HepG2 (cell line): Measurements from ENCODE around the gene PPP1R9B. TPM values are rescaled to one million over a fixed set of nuclear protein-coding genes. Genes with fewer than 3 reads are reported as not detected.

Experiments
- BCL3 ChIP-seq: sonication (generic); formaldehyde crosslinking; IDR thresholded peaks from 2 replicates; pipeline ENCODE4 v1.5.1; 2020; ENCODE audit warnings: mild to moderate bottlenecking, missing genetic modification reagents, moderate library complexity
- FOXA1 ChIP-seq, 2 experiments: fragments of 450-650 bp in 1 of 2; sonication (generic) in 1 of 2; formaldehyde crosslinking in 1 of 2; IDR thresholded peaks; 2 replicates each; pipeline versions ENCODE4 v1.4.0 to v1.6.1; 2016 to 2020; ENCODE audit warnings: missing genetic modification reagents in 1 of 2
- HOXA3 ChIP-seq: sonication (generic); formaldehyde crosslinking; IDR thresholded peaks from 2 replicates; pipeline ENCODE4 v1.5.0; 2020; ENCODE audit warnings: missing genetic modification reagents
- JARID2 ChIP-seq: sonication (generic); formaldehyde crosslinking; IDR thresholded peaks from 2 replicates; pipeline ENCODE4 v1.8.1; 2023; ENCODE audit warnings: missing genetic modification reagents, inconsistent platforms; ENCODE audit not compliant: insufficient replicate concordance
- MEIS1 ChIP-seq: sonication (generic); formaldehyde crosslinking; IDR thresholded peaks from 2 replicates; pipeline ENCODE4 v1.9.0; 2021; ENCODE audit warnings: mild to moderate bottlenecking, missing genetic modification reagents, moderate library complexity, borderline replicate concordance
- NCOR1 ChIP-seq: fragments of 200-600 bp; sonication (generic); IDR thresholded peaks from 2 replicates; pipeline ENCODE4 v1.7.0; 2017; ENCODE audit warnings: antibody characterized with exemption, low read length, borderline replicate concordance
- REXO4 ChIP-seq: sonication (generic); formaldehyde crosslinking; IDR thresholded peaks from 2 replicates; pipeline ENCODE4 v1.8.0; 2022; ENCODE audit warnings: missing genetic modification reagents, mild to moderate bottlenecking, borderline replicate concordance
- RFXAP ChIP-seq: sonication (generic); formaldehyde crosslinking; IDR thresholded peaks from 2 replicates; pipeline ENCODE4 v1.4.0; 2020; ENCODE audit warnings: missing genetic modification reagents, borderline replicate concordance
- TCF7 ChIP-seq: sonication (generic); IDR thresholded peaks from 2 replicates; pipeline ENCODE4 v1.6.1; 2016; ENCODE audit warnings: antibody characterized with exemption, low read depth
- TRIM22 ChIP-seq: fragments of 450-650 bp; IDR thresholded peaks from 2 replicates; pipeline ENCODE4 v1.6.1; 2017
- ZC3H13 ChIP-seq: sonication (generic); formaldehyde crosslinking; IDR thresholded peaks from 2 replicates; pipeline ENCODE4 v1.8.1; 2023; ENCODE audit warnings: mild to moderate bottlenecking, missing genetic modification reagents, moderate library complexity
- ZFP1 ChIP-seq: IDR thresholded peaks from 2 replicates; pipeline ENCODE4 v1.6.1; 2016
- ZNF142 ChIP-seq: sonication (generic); formaldehyde crosslinking; IDR thresholded peaks from 2 replicates; pipeline ENCODE4 v1.4.0; 2020; ENCODE audit warnings: missing genetic modification reagents
- ZNF225 ChIP-seq: sonication (generic); formaldehyde crosslinking; IDR thresholded peaks from 2 replicates; pipeline ENCODE4 v1.4.0; 2020; ENCODE audit warnings: mild to moderate bottlenecking, missing genetic modification reagents
- ZNF317 ChIP-seq: sonication (generic); formaldehyde crosslinking; IDR thresholded peaks from 2 replicates; pipeline ENCODE4 v1.5.0; 2020; ENCODE audit warnings: mild to moderate bottlenecking, missing genetic modification reagents
- ZNF713 ChIP-seq: sonication (generic); formaldehyde crosslinking; IDR thresholded peaks from 2 replicates; pipeline ENCODE4 v1.4.0; 2020; ENCODE audit warnings: mild to moderate bottlenecking, missing genetic modification reagents
- ZNF740 ChIP-seq: sonication (generic); formaldehyde crosslinking; IDR thresholded peaks from 2 replicates; pipeline ENCODE4 v1.4.0; 2020; ENCODE audit warnings: missing genetic modification reagents
- ZNF746 ChIP-seq: sonication (generic); formaldehyde crosslinking; IDR thresholded peaks from 2 replicates; pipeline ENCODE4 v1.8.0; 2022; ENCODE audit warnings: mild to moderate bottlenecking, missing genetic modification reagents
- ZNF792 ChIP-seq: IDR thresholded peaks from 2 replicates; pipeline ENCODE4 v1.6.1; 2016
- polyA plus RNA-seq, 8 experiments: library from polyadenylated mRNA; depleted of rRNA in 3 of 8; stranded (reverse) in 7 of 8; unstranded in 1 of 8; fragments of >200 nt; fragmentation: Illumina TruSeq in 4 of 8; extraction: Trizol in 4 of 8; gene quantifications; 2 replicates each; pipeline versions ENCODE4 v1.2.1 to v1.2.3, GENCODE V29; 2011 to 2016; ENCODE audit warnings: low read depth in 4 of 8, missing spikeins in 1 of 8, mixed read lengths in 1 of 8; ENCODE audit not compliant: insufficient read depth in 1 of 8
- total RNA-seq, 5 experiments: library from RNA; depleted of rRNA; stranded (reverse); fragments of >200 nt; fragmentation: Illumina TruSeq; extraction: Trizol; gene quantifications; 2 replicates each; pipeline ENCODE4 v1.2.3, GENCODE V29; 2016; ENCODE audit warnings: low read depth in 1 of 5

PPP1R9B gene
- total and polyA plus RNA-seq, 2 of the 13 experiments (the other 11 are each of a cell fraction or from before 2014, with no cell fraction given), result 9.4 to 15.8 TPM

- peak; percentile 74; the same call in 1 of the 2 replicates for TF ChIP-seq ZC3H13
- TF ChIP-seq RFXAP (CRISPR knock-in tag), result peak; percentile 97
- peak; percentile 84; the same call in 1 of the 2 replicates for TF ChIP-seq ZNF142 (CRISPR knock-in tag)
- peak; percentile 26; the same call in 1 of the 2 replicates for TF ChIP-seq ZNF740 (CRISPR knock-in tag)
- peak; percentile 65 for TF ChIP-seq NCOR1
- no peak for TF ChIP-seq TRIM22
- TF ChIP-seq MEIS1, result peak; percentile 47
- peak; percentile 52 for TF ChIP-seq BCL3 (CRISPR knock-in tag)
- 0 out of 2 replicates have a peak, but pooled peaks have one; percentile 62 for TF ChIP-seq ZNF713 (CRISPR knock-in tag)
- TF ChIP-seq HOXA3 (CRISPR knock-in tag), result peak; percentile 72; the same call in 1 of the 2 replicates
- no peak for TF ChIP-seq ZNF746 (CRISPR knock-in tag)
- no peak for TF ChIP-seq TCF7
- TF ChIP-seq ZFP1, result no peak
- no peak; the same call in 1 of the 2 replicates for TF ChIP-seq REXO4 (CRISPR knock-in tag)
- peak; percentile 88 for TF ChIP-seq ZNF225 (CRISPR knock-in tag)
- TF ChIP-seq JARID2 (CRISPR knock-in tag), result peak; percentile 66
- TF ChIP-seq ZNF792, result peak; percentile 58; the same call in 1 of the 2 replicates
- TF ChIP-seq FOXA1 (IDR thresholded peaks at IDR 0.05), result no peak
- no peak; the same call in 1 of the 2 replicates for TF ChIP-seq FOXA1 (CRISPR knock-in tag; IDR thresholded peaks at IDR 0.05)
- no peak; the same call in 1 of the 2 replicates for TF ChIP-seq ZNF317
Observed at GRCh38 chr17:50094753-50095619, 55.5 kb downstream of the PPP1R9B start, which contains the start of gene PDK2 (continued).
